Measurements from ENCODE around the gene ANKHD1.

Gene ANKHD1

DNA sequence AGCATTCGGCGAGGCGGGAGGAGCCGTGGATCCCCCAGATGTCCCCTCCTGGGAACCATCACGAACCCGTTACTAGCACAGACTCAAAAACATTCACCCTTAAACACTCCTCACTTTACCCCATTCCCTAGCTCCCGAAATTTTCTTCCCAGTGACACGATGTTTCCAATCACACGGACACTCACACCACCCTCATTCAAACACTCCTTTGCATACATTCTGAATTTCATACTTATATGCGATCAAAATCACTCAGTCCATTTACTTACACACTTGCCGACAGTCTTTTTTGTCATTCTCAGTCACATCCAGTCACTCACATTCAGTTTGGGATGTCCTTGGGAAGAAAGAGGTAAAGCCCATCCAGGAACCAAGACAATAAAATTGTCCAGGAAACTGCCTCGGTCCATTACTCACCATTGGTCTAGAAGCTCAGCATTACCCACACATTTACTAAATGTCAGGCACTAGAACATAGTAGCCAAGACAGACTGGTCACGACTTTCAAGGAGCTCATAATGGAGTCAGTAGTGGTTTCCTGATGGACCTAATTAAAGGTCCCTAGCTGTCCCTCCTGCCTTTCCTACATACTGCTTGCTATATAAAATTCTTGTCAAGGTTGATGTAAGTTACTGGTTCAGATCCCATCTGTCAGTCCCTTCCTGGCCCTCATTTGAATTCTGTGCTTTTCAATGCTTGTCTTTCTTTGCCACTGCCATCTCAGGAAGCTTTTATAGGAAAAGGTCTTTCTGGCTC lies 163.6 kb downstream of the ANKHD1 start:
- Mint-ChIP-seq H3K27ac (peak overlapping the region; percentile 92), H3K4me3 (peak overlapping the region; percentile 92), H3K27me3 (ENCODE audit: low read depth) (no peaks in the 10 kb centered on the region), H3K4me1 (ENCODE audit: low read depth) (peaks cover 38% of the 10 kb centered on the region), H3K9me3 (no peaks in the 10 kb centered on the region), H3K36me3 (ENCODE audit: low read depth) (peaks cover 34% of the 10 kb centered on the region)
- no peak for DNase-seq (ENCODE audit: low spot score)

DNA sequence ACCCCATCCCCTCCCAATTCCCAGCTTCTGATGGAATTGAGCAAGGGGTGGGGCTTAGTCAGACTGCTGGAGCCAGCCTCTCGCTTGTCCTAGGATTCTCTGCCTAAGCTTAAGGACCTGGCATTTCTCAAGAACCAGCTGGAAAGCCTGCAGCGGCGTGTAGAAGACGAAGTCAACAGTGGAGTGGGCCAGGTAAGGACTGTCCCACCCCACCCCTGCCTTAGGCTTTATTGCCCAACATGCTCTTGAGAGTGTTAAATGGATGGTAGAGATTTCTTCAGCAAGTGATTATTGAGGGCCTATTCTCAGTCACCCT lies 164.1 kb downstream of the ANKHD1 start:
- Mint-ChIP-seq H3K36me3 (ENCODE audit: low read depth) (peaks cover 37% of the 10 kb centered on the region), H3K4me1 (ENCODE audit: low read depth) (peaks cover 40% of the 10 kb centered on the region), H3K27ac (peak overlapping the region; percentile 92), H3K4me3 (peak overlapping the region; percentile 92), H3K9me3 (no peaks in the 10 kb centered on the region), H3K27me3 (ENCODE audit: low read depth) (no peaks in the 10 kb centered on the region)
- no peak for DNase-seq (ENCODE audit: low spot score)

DNA sequence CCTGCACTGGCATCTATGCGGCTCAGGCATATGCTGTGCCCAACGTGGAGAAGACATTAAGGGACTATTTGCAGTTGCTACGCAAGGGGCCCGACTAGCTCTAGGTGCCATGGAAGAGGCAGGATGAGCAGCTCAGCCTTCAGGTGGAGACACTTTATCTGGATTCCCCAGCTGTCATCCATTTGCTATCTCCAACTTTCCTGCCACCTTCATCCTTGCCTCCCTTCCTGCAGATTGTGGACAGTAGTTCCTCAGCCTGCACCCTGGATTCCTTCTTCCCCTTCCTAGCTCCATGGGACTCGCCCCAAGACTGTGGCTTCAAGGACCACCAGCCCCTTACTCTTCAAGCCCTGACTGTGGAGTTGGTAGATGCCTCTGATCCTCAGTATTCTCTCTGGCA lies 165.0 kb downstream of the ANKHD1 start:
- no peak for DNase-seq (ENCODE audit: low spot score)
- no peaks in the 10 kb centered on the region for H3K27me3 Mint-ChIP-seq (ENCODE audit: low read depth)
- no peaks in the 10 kb centered on the region for H3K9me3 Mint-ChIP-seq
- peaks cover 36% of the 10 kb centered on the region for H3K36me3 Mint-ChIP-seq (ENCODE audit: low read depth)
- H3K4me3 Mint-ChIP-seq, result peak overlapping the region; percentile 17
- H3K27ac Mint-ChIP-seq, result no peak overlapping the region
- H3K4me1 Mint-ChIP-seq (ENCODE audit: low read depth), result peaks cover 41% of the 10 kb centered on the region

DNA sequence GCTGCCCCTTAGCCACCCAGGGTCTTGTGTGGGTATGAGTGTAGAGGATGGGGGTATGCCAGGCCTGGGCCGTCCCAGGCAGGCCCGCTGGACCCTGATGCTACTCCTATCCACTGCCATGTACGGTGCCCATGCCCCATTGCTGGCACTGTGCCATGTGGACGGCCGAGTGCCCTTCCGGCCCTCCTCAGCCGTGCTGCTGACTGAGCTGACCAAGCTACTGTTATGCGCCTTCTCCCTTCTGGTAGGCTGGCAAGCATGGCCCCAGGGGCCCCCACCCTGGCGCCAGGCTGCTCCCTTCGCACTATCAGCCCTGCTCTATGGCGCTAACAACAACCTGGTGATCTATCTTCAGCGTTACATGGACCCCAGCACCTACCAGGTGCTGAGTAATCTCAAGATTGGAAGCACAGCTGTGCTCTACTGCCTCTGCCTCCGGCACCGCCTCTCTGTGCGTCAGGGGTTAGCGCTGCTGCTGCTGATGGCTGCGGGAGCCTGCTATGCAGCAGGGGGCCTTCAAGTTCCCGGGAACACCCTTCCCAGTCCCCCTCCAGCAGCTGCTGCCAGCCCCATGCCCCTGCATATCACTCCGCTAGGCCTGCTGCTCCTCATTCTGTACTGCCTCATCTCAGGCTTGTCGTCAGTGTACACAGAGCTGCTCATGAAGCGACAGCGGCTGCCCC lies 165.6 kb downstream of the ANKHD1 start:
- H3K4me1 Mint-ChIP-seq (ENCODE audit: low read depth), result peaks cover 41% of the 10 kb centered on the region
- H3K9me3 Mint-ChIP-seq, result no peaks in the 10 kb centered on the region
- H3K27me3 Mint-ChIP-seq (ENCODE audit: low read depth), result no peaks in the 10 kb centered on the region
- H3K36me3 Mint-ChIP-seq (ENCODE audit: low read depth), result peaks cover 36% of the 10 kb centered on the region
- H3K27ac Mint-ChIP-seq, result no peak overlapping the region
- peak overlapping the region; percentile 17 for H3K4me3 Mint-ChIP-seq
- no peak for DNase-seq (ENCODE audit: low spot score)

DNA sequence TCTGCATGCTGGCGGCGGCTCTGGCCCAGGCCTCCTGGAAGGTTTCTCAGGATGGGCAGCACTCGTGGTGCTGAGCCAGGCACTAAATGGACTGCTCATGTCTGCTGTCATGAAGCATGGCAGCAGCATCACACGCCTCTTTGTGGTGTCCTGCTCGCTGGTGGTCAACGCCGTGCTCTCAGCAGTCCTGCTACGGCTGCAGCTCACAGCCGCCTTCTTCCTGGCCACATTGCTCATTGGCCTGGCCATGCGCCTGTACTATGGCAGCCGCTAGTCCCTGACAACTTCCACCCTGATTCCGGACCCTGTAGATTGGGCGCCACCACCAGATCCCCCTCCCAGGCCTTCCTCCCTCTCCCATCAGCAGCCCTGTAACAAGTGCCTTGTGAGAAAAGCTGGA lies 166.2 kb downstream of the ANKHD1 start:
- no peak for DNase-seq (ENCODE audit: low spot score)
- Mint-ChIP-seq H3K4me1 (ENCODE audit: low read depth) (peaks cover 38% of the 10 kb centered on the region), H3K27me3 (ENCODE audit: low read depth) (no peaks in the 10 kb centered on the region), H3K9me3 (no peaks in the 10 kb centered on the region), H3K4me3 (peak overlapping the region; percentile 14), H3K27ac (no peak overlapping the region), H3K36me3 (ENCODE audit: low read depth) (peaks cover 36% of the 10 kb centered on the region)

DNA sequence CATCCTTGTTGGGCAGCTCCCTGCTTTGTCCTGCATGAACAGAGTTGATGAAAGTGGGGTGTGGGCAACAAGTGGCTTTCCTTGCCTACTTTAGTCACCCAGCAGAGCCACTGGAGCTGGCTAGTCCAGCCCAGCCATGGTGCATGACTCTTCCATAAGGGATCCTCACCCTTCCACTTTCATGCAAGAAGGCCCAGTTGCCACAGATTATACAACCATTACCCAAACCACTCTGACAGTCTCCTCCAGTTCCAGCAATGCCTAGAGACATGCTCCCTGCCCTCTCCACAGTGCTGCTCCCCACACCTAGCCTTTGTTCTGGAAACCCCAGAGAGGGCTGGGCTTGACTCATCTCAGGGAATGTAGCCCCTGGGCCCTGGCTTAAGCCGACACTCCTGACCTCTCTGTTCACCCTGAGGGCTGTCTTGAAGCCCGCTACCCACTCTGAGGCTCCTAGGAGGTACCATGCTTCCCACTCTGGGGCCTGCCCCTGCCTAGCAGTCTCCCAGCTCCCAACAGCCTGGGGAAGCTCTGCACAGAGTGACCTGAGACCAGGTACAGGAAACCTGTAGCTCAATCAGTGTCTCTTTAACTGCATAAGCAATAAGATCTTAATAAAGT lies 166.9 kb downstream of the ANKHD1 start:
- Mint-ChIP-seq H3K4me1 (ENCODE audit: low read depth) (peaks cover 35% of the 10 kb centered on the region), H3K9me3 (no peaks in the 10 kb centered on the region), H3K36me3 (ENCODE audit: low read depth) (peaks cover 36% of the 10 kb centered on the region), H3K4me3 (peak overlapping the region; percentile 77), H3K27me3 (ENCODE audit: low read depth) (no peaks in the 10 kb centered on the region), H3K27ac (peak overlapping the region; percentile 89)
- no peak for DNase-seq (ENCODE audit: low spot score)

DNA sequence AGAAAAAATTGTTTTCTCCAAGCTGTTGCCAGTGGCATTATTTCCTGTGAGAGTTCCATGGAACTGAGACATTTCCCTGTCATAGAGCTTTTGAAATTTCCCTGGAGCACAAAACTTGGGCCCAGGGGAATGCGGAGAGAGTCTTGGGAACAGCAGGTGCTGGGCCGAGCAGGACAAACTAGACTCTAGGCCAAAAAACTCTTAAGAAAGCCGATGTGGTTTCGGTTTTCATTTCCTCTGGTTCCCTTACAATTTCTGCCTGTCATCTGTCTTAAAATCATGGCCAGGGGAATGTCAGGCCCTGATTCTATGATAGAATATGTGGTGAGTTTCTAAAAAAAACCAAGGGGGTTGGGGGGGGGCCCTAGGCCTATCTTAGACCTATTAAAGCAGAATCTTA lies 167.6 kb downstream of the ANKHD1 start:
- no peak for DNase-seq (ENCODE audit: low spot score)
- H3K27me3 Mint-ChIP-seq (ENCODE audit: low read depth), result no peaks in the 10 kb centered on the region
- peak overlapping the region; percentile 77 for H3K4me3 Mint-ChIP-seq
- no peaks in the 10 kb centered on the region for H3K9me3 Mint-ChIP-seq
- peak overlapping the region; percentile 89 for H3K27ac Mint-ChIP-seq
- peaks cover 36% of the 10 kb centered on the region for H3K36me3 Mint-ChIP-seq (ENCODE audit: low read depth)
- H3K4me1 Mint-ChIP-seq (ENCODE audit: low read depth), result peaks cover 35% of the 10 kb centered on the region

DNA sequence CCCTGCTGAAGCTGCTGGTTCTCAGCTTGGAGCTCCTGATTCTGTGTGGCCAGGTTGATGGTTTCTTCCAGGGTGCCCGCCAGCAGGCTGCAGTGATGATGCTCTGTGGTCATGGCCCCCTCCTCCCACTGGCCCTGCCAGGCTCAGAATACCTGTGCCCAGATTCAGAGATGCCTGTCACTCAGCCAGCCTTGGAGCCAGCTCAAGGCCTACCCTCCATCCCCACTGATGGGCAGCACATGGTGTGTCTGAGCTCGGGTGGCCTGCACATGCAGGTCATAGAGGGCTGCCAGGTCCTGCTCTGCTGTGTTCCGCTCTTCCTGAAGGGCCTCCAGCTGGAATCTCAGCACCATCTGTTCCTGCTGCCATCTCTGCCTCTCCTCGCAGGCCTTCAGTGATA lies 168.4 kb downstream of the ANKHD1 start:
- Mint-ChIP-seq H3K36me3 (ENCODE audit: low read depth) (peaks cover 32% of the 10 kb centered on the region), H3K9me3 (no peaks in the 10 kb centered on the region), H3K4me3 (no peak overlapping the region), H3K27me3 (ENCODE audit: low read depth) (no peaks in the 10 kb centered on the region), H3K4me1 (ENCODE audit: low read depth) (peaks cover 36% of the 10 kb centered on the region), H3K27ac (peak overlapping the region; percentile 89)
- DNase-seq (ENCODE audit: low spot score), result no peak

DNA sequence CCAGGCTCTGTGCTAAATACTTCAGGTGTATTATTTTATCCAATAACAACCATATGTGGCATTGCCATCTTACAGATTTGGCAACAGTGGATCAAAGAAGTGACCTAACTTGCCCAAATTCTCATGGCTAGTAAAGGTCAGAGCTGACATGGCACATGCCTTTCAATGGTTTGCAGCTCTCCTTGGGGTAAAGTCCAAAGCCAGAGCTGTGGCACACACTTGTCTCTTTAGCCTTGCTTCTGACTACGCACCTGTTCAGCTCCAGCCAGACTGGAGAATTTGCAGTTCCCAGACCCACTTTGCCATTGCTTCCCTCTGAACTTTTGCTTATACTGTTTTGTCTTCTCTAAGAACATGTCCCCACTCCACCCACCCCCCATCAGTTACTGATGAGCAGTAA lies 168.9 kb downstream of the ANKHD1 start:
- Mint-ChIP-seq H3K4me3 (no peak overlapping the region), H3K9me3 (no peaks in the 10 kb centered on the region), H3K36me3 (ENCODE audit: low read depth) (peaks cover 29% of the 10 kb centered on the region), H3K27ac (peak overlapping the region; percentile 82), H3K27me3 (ENCODE audit: low read depth) (no peaks in the 10 kb centered on the region), H3K4me1 (ENCODE audit: low read depth) (peaks cover 35% of the 10 kb centered on the region)
- DNase-seq (ENCODE audit: low spot score), result no peak

DNA sequence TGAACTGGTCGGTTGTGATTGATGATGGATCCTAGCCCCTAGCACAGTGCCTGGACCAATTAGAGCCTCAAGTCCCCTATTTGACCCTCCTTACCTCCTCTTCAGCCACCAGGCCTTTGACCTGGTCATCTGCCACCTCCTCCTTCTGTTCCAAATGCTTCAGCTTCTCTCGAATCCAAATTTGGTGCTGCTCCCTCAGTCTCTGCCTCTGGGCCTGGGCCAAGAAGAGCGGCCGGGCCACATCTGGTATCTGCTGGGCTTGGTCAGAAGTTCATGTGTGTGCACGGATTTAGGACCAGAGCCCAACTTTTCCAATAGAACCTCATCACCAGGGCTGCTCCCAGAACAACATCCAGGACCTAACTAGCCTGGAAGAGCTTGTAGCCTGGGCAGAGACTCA lies 169.5 kb downstream of the ANKHD1 start:
- Mint-ChIP-seq H3K4me3 (no peak overlapping the region), H3K27me3 (ENCODE audit: low read depth) (no peaks in the 10 kb centered on the region), H3K27ac (peak overlapping the region; percentile 63), H3K4me1 (ENCODE audit: low read depth) (peaks cover 29% of the 10 kb centered on the region), H3K36me3 (ENCODE audit: low read depth) (peaks cover 26% of the 10 kb centered on the region), H3K9me3 (no peaks in the 10 kb centered on the region)
- no peak for DNase-seq (ENCODE audit: low spot score)

DNA sequence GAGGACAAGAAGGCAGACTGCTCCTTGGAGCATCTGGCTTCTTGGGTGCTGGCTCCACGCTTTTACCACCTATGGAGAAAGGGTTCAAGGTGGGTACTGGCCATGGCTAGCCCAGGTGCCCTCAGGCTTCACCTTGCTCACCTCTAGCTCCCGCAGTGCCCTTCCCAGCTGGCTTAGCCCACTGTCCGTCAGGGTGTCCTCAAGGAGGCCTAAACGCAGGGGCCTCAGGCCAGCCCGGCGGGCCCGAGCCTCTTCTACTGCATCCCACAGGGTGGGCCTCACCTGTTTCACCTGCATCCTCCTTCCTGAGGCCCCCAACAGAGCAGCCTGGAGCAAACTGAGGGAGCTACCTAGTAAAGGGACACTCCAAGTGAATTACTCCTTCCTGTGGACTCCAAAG lies 172.1 kb downstream of the ANKHD1 start:
- peaks cover 21% of the 10 kb centered on the region for H3K4me1 Mint-ChIP-seq (ENCODE audit: low read depth)
- H3K36me3 Mint-ChIP-seq (ENCODE audit: low read depth), result peaks cover 11% of the 10 kb centered on the region
- H3K4me3 Mint-ChIP-seq, result no peak overlapping the region
- DNase-seq (ENCODE audit: low spot score), result no peak
- no peaks in the 10 kb centered on the region for H3K27me3 Mint-ChIP-seq (ENCODE audit: low read depth)
- no peak overlapping the region for H3K27ac Mint-ChIP-seq
- no peaks in the 10 kb centered on the region for H3K9me3 Mint-ChIP-seq

DNA sequence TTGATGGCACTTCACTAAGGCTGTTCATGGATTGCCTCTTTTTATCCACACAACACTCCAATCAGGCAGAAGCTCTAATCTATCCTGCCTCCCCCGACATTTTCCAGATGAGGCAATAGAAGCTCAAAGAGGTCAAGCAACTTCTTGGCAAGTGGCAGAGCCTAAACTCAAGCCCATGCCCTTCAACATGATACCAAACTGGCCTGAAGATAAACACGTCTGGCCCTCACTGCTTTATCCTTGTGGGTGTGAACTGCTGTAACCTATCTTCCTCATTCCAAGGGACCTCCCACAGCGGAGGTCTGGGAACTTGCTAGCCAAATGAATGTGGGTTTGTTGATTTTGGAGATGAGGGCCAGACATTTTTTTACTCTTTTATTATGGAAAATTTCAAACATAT lies 172.5 kb downstream of the ANKHD1 start:
- Mint-ChIP-seq H3K27me3 (ENCODE audit: low read depth) (no peaks in the 10 kb centered on the region), H3K4me1 (ENCODE audit: low read depth) (peaks cover 17% of the 10 kb centered on the region), H3K4me3 (no peak overlapping the region), H3K9me3 (no peaks in the 10 kb centered on the region), H3K27ac (no peak overlapping the region), H3K36me3 (ENCODE audit: low read depth) (peaks cover 8% of the 10 kb centered on the region)
- no peak for DNase-seq (ENCODE audit: low spot score)

DNA sequence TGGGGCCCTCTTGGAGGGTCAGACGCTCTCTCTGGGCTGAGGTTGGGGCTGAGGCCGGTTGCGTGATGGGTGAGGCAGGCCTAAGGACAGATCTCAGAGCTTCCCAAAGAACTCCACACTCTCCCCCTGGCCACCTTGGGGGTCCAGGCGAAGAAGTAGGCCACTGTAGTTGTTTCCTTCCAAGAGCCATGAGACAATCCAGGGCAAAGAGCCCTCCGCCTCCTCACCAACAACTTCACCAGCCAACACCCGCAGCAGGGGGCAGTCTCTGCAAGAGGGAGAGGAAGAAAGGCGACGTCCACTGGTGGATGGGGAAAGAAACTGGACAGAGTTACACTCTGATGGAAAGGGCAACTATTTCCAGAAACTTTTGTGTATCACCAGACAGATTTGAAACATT lies 173.7 kb downstream of the ANKHD1 start:
- no peak for DNase-seq (ENCODE audit: low spot score)
- no peaks in the 10 kb centered on the region for H3K9me3 Mint-ChIP-seq

DNA sequence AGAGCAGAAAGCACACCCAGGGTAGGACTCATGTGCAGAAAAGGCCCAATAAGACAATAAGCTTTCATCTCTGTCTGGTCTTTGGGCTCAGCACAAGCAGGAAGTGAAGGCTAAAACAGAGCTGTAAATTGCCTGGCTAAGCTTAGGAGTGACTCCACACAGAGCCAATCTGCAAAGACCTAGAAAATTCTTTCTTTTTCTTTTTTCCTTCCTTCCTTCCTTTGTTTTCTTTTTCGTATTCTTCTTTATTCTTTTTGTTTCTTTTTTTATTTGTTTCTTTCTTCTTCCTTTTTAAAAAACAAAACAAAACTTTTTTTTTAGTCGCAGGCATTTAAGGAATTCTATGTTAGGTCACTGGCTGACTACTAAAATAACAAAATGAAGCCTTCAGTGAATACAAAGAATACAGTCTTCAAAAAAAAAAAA lies 175.2 kb downstream of the ANKHD1 start:
- no peaks in the 10 kb centered on the region for H3K36me3 Mint-ChIP-seq (ENCODE audit: low read depth)
- no peak overlapping the region for H3K4me3 Mint-ChIP-seq
- no peak overlapping the region for H3K27ac Mint-ChIP-seq
- no peak for DNase-seq (ENCODE audit: low spot score)
- H3K9me3 Mint-ChIP-seq, result no peaks in the 10 kb centered on the region
- H3K27me3 Mint-ChIP-seq (ENCODE audit: low read depth), result peaks cover 9% of the 10 kb centered on the region
- peaks cover 4% of the 10 kb centered on the region for H3K4me1 Mint-ChIP-seq (ENCODE audit: low read depth)

More for the DNA sequence above, 173.7 kb downstream of the ANKHD1 start:
- peaks cover 6% of the 10 kb centered on the region for H3K4me1 Mint-ChIP-seq (ENCODE audit: low read depth)
- H3K4me3 Mint-ChIP-seq, result no peak overlapping the region
- H3K27ac Mint-ChIP-seq, result no peak overlapping the region
- H3K27me3 Mint-ChIP-seq (ENCODE audit: low read depth), result no peaks in the 10 kb centered on the region
- peaks cover 7% of the 10 kb centered on the region for H3K36me3 Mint-ChIP-seq (ENCODE audit: low read depth)

All from T-helper 2 cell treated with Interferon-gamma antibody and Interleukin-4, amounts not matched to agents 5 μg/mL and 100 μg/mL, for 36 hours (primary cell).